Globus pallidus (tissue), 1 donor: ENCODE measurements around the gene HCN4.
A peak's percentile ranks its signal among the peaks of the same experiment; 100 is the strongest.

ENCODE experiments used
- DNase-seq: peaks from one replicate; pipeline ENCODE4 v3.0.0-alpha.2; 2015; ENCODE audit warnings: low spot score

The HCN4 gene

GRCh38 chr15:73378089-73378488 is 9.3 kb upstream of the HCN4 start:
- no peak for DNase-seq

GRCh38 chr15:73375755-73376305 is 7.1 kb upstream of the HCN4 start:
- DNase-seq = no peak

- no peak for DNase-seq
Measured at GRCh38 chr15:73375012-73375411, 6.3 kb upstream of the HCN4 start.

- DNase-seq = no peak
Measured at GRCh38 chr15:73374604-73375003, 5.8 kb upstream of the HCN4 start.

- DNase-seq = no peak
Measured at GRCh38 chr15:73373221-73373620, 4.5 kb upstream of the HCN4 start.

- no peak for DNase-seq
Measured at GRCh38 chr15:73371812-73372211, 3.1 kb upstream of the HCN4 start.

GRCh38 chr15:73370151-73370550 is 1.4 kb upstream of the HCN4 start:
- DNase-seq = no peak

- DNase-seq = no peak
Measured at GRCh38 chr15:73369154-73369694, 466 bp upstream of the HCN4 start.

- no peak for DNase-seq
Measured at GRCh38 chr15:73367624-73368300, 996 bp downstream of the HCN4 start.

- DNase-seq = no peak
Measured at GRCh38 chr15:73366766-73367623, 1.8 kb downstream of the HCN4 start.

GRCh38 chr15:73364070-73364469 is 4.7 kb downstream of the HCN4 start:
- no peak for DNase-seq

- DNase-seq = no peak
Measured at GRCh38 chr15:73362900-73363299, 5.9 kb downstream of the HCN4 start.

GRCh38 chr15:73361337-73361736 is 7.4 kb downstream of the HCN4 start:
- DNase-seq = peak; percentile 18

GRCh38 chr15:73359651-73360050 is 9.1 kb downstream of the HCN4 start:
- DNase-seq = no peak

- DNase-seq = no peak
Measured at GRCh38 chr15:73357999-73358665, 10.6 kb downstream of the HCN4 start.

GRCh38 chr15:73355612-73356265 is 13.0 kb downstream of the HCN4 start:
- DNase-seq = no peak

GRCh38 chr15:73354241-73354640 is 14.5 kb downstream of the HCN4 start:
- no peak for DNase-seq

- no peak for DNase-seq
Measured at GRCh38 chr15:73353734-73354133, 15.0 kb downstream of the HCN4 start.

GRCh38 chr15:73352082-73352481 is 16.7 kb downstream of the HCN4 start:
- DNase-seq = peak; percentile 39

- no peak for DNase-seq
Measured at GRCh38 chr15:73349191-73349590, 19.6 kb downstream of the HCN4 start.

GRCh38 chr15:73346735-73347312 is 21.9 kb downstream of the HCN4 start:
- no peak for DNase-seq
